Stomach (tissue), 9 donors: ENCODE results near the gene ENPP6. TPM values are rescaled to one million over a fixed set of nuclear protein-coding genes. Genes with fewer than 3 reads are reported as not detected.

ENCODE experiments used
- DNase-seq, 2 donors: peaks; one replicate each; pipeline versions ENCODE4 v3.0.0 to v3.0.0-alpha.2; 2013 to 2019
- H3K27ac ChIP-seq, 5 donors: fragments of 200-600 bp in 4 of 5; sonication (generic) in 4 of 5; one replicate each; pipeline ENCODE4 v1.5.1; 2013 to 2019; ENCODE audit warnings: mild to moderate bottlenecking in 1 of 5, moderate library complexity in 1 of 5
- H3K27me3 ChIP-seq, 3 donors: fragments of 200-600 bp; sonication (generic); one replicate each; pipeline ENCODE4 v1.5.1; 2017 to 2019; ENCODE audit warnings: mixed run types in 1 of 3
- H3K36me3 ChIP-seq, 4 donors: fragments of 200-600 bp; sonication (generic); 1 replicate in 3 of 4; 2 replicates in 1 of 4; pipeline ENCODE4 v1.5.1; 2016 to 2019
- H3K4me1 ChIP-seq, 4 donors: fragments of 200-600 bp; sonication (generic); one replicate each; pipeline ENCODE4 v1.5.1; 2016 to 2019
- H3K4me3 ChIP-seq, 4 donors: fragments of 200-600 bp; sonication (generic) in 3 of 4; one replicate each; pipeline ENCODE4 v1.5.1; 2016 to 2019; ENCODE audit warnings: mild to moderate bottlenecking in 1 of 4
- H3K9me3 ChIP-seq, 4 donors: fragments of 200-600 bp; sonication (generic); one replicate each; pipeline ENCODE4 v1.5.1; 2016 to 2019
- CTCF ChIP-seq, 7 experiments: fragments of 450-650 bp in 4 of 7; fragments of 200-600 bp in 3 of 7; sonication (generic) in 3 of 7; IDR thresholded peaks; one replicate each; pipeline ENCODE4 v1.5.1; 2016 to 2019; ENCODE audit warnings: antibody characterized with exemption in 7 of 7, control low read depth in 2 of 7, mild to moderate bottlenecking in 1 of 7
- EP300 ChIP-seq: sonication (generic); formaldehyde crosslinking; IDR thresholded peaks from one replicate; pipeline ENCODE4 v1.6.1; 2017; ENCODE audit warnings: antibody characterized with exemption
- POLR2A ChIP-seq, 4 donors: fragments of 450-650 bp; IDR thresholded peaks; one replicate each; pipeline ENCODE4 v1.6.1; 2016; ENCODE audit warnings: antibody characterized with exemption in 4 of 4, control low read depth in 2 of 4, mild to moderate bottlenecking in 1 of 4, moderate library complexity in 1 of 4
- POLR2AphosphoS5 ChIP-seq, 3 donors: sonication (generic); formaldehyde crosslinking; IDR thresholded peaks; one replicate each; pipeline ENCODE4 v1.6.1; 2016; ENCODE audit warnings: antibody characterized with exemption in 3 of 3
- WGBS, 5 donors: extraction: QIAGEN DNeasy Blood & Tissue Kit in 3 of 5; methylation state at CpG; one replicate each; pipeline versions ENCODE4 v1.1.5 to v1.1.7; 2013 to 2018; 5-methylcytosine and 5-hydroxymethylcytosine counted together
- intact Hi-C: fragments of 100-400 bp; cut with DNase I; formaldehyde crosslinking; loops from one replicate; pipeline ENCODE4 v1.15.1; 2023; ENCODE audit warnings: low total_unique reads
- polyA plus RNA-seq, 3 donors: library from polyadenylated mRNA; stranded (reverse); fragments of 200-250 nt; gene quantifications; one replicate each; pipeline ENCODE4 v1.2.3, GENCODE V29; 2013
- total RNA-seq, 5 donors: library from RNA; depleted of rRNA; stranded (reverse); fragments of >200 nt; gene quantifications; one replicate each; pipeline versions ENCODE4 v1.1.0 to v1.2.3, GENCODE V29; 2014 to 2016
- donor health status: healthy with polysubstance abuse.
- donor health status: Bipolar disorder and iron deficiency.
- donor health status: healthy.

The ENPP6 gene
- total and polyA plus RNA-seq, 8 donors = 0.25 to 3.5 (median 0.70) TPM; not detected in 4

GRCh38 chr4:184102927-184103326, 114.7 kb downstream of the ENPP6 start:
- TF ChIP-seq EP300 = no peak
- no peak for TF ChIP-seq CTCF (IDR thresholded peaks at IDR 0.05)
- TF ChIP-seq POLR2A (IDR thresholded peaks at IDR 0.05) = no peak
- no peak for TF ChIP-seq POLR2AphosphoS5 (IDR thresholded peaks at IDR 0.05)
- Histone ChIP-seq H3K36me3 (no peaks in the 10 kb centered on the region), H3K4me3 (no peak overlapping the region), H3K4me1 (peaks cover 6 to 21% (median 15%) of the 10 kb centered on the region in 4 donors), H3K27me3 (no peaks in the 10 kb centered on the region), H3K27ac (peak overlapping the region in 2 of 5 donors; percentile 68 to 72), H3K9me3 (no peaks in the 10 kb centered on the region)
- 68 to 100% (median 79%) methylated on average over 2 to 4 of the region's 4 CpGs for WGBS, 5 donors
- no peak for DNase-seq
- intact Hi-C loops = no loop called here

GRCh38 chr4:184102488-184102887, 115.2 kb downstream of the ENPP6 start:
- WGBS, 5 donors = 85 to 96% (median 92%) methylated on average over 10 of the region's 10 CpGs
- no peak for DNase-seq
- no peak overlapping the region for H3K4me3 ChIP-seq
- no peaks in the 10 kb centered on the region for H3K9me3 ChIP-seq
- H3K27me3 ChIP-seq = no peaks in the 10 kb centered on the region
- intact Hi-C loops = no loop called here
- H3K27ac ChIP-seq = peak overlapping the region in 1 of 5 donors; percentile 68
- H3K4me1 ChIP-seq = peaks cover 6 to 21% (median 15%) of the 10 kb centered on the region in 4 donors
- no peaks in the 10 kb centered on the region for H3K36me3 ChIP-seq
- TF ChIP-seq POLR2A (IDR thresholded peaks at IDR 0.05) = no peak
- no peak for TF ChIP-seq EP300
- no peak for TF ChIP-seq CTCF (IDR thresholded peaks at IDR 0.05)
- no peak for TF ChIP-seq POLR2AphosphoS5 (IDR thresholded peaks at IDR 0.05)

GRCh38 chr4:184101711-184102110, 116.0 kb downstream of the ENPP6 start:
- intact Hi-C loops = no loop called here

DNA sequence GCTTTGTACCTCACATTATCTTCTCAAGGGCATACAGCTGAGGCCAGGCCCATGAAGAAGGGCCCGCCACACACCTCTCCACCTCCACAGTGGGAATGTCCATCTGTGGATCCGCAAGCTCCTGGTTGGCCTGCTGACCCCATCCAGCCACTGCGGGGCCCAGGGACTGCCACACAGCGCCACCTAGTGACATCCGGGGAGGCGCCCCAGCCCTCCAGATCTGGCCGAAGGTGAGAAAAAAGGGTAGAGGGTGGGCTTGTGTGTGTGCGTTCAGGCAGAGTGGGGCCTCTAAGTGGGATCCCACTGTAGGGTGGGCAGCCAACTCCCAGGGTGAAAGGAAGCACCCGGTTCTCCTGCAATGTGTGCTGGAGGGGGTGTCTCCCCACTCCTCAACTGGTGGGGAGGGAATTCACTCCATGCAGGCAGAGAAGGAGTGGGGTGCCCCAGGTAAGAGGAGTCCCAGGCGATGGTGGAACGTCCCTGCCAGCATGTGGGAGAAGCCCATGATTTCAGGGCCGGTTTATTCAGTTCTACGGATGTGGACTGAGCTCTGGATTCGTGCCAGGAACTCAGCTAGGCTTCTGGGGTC, 117.3 kb downstream of the ENPP6 start:
- H3K36me3 ChIP-seq = no peaks in the 10 kb centered on the region
- H3K9me3 ChIP-seq = no peaks in the 10 kb centered on the region
- peaks cover 6 to 26% (median 18%) of the 10 kb centered on the region in 4 donors for H3K4me1 ChIP-seq
- no peak overlapping the region for H3K27ac ChIP-seq
- WGBS, 5 donors = 14 to 68% (median 61%) methylated on average over 14 of the region's 14 CpGs
- no peaks in the 10 kb centered on the region for H3K27me3 ChIP-seq
- TF ChIP-seq EP300 = no peak
- TF ChIP-seq CTCF (IDR thresholded peaks at IDR 0.05) = peak in 3 of 7 experiments; percentile 45 to 59 (median 48)
- TF ChIP-seq POLR2A (IDR thresholded peaks at IDR 0.05) = no peak
- H3K4me3 ChIP-seq = no peak overlapping the region
- peak in 1 of 2 donors; percentile 58 for DNase-seq
- intact Hi-C loops = no loop called here

More at GRCh38 chr4:184101711-184102110, 116.0 kb downstream of the ENPP6 start:
- Histone ChIP-seq H3K27ac (no peak overlapping the region), H3K36me3 (no peaks in the 10 kb centered on the region), H3K4me1 (peaks cover 6 to 26% (median 17%) of the 10 kb centered on the region in 4 donors), H3K4me3 (no peak overlapping the region), H3K9me3 (no peaks in the 10 kb centered on the region), H3K27me3 (no peaks in the 10 kb centered on the region)
- TF ChIP-seq POLR2A (IDR thresholded peaks at IDR 0.05) = no peak
- DNase-seq = no peak
- WGBS, 5 donors = 87 to 98% (median 91%) methylated on average over 11 of the region's 11 CpGs

- Histone ChIP-seq H3K4me1 (peaks cover 6 to 25% (median 15%) of the 10 kb centered on the region in 4 donors), H3K27ac (no peak overlapping the region), H3K27me3 (no peaks in the 10 kb centered on the region), H3K9me3 (no peaks in the 10 kb centered on the region), H3K4me3 (no peak overlapping the region), H3K36me3 (no peaks in the 10 kb centered on the region)
- TF ChIP-seq POLR2AphosphoS5 (IDR thresholded peaks at IDR 0.05) = no peak
- no peak for TF ChIP-seq POLR2A (IDR thresholded peaks at IDR 0.05)
- no peak for TF ChIP-seq EP300
- intact Hi-C loops = no loop called here
- peak in 1 of 2 donors; percentile 68 for DNase-seq
- WGBS, 5 donors = 74 to 88% (median 84%) methylated on average over 10 of the region's 10 CpGs
Measured at GRCh38 chr4:184099535-184099966, 118.1 kb downstream of the ENPP6 start.
